ENCODE measurements around the gene MEGF11.

MEGF11 gene

DNA sequence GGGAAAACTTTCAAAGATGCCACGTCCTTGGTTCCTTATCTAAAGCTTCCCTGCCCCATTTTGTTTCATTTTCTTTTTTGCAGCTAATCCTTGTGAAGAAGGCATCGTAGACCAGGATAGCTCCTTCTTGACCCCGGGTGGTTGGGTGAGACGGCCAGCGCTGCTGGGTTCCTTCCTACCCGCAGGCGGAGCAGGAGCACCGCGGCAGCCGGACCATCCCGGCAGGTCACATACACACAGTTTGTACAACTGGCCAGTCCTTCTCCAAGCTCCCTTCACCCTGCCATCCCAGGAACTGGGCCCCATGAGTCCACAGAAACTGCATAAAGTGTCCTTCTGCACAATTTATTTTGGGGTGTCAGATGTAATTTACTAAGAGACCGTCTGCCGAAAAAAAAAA lies 83.9 kb downstream of the MEGF11 start:
- no peak for ATAC-seq

DNA sequence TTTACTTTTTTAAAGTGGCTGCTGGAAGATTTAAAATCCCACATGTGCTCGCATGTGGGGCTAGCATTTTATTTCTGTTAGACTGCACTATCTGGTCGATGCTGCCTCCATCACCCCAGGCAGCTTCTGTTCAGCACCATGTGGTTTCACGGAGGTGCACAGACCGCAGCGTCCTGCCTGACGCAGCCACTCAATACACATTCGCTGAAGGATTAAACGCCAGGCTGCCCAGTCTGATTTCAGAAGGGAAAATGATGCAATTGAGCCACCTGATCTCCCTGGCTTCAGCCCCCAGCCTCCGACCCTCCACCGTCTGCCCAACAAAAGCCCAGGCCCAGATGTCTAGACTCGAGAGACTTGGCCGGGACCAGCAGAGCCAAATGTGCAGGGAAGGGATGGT lies 84.5 kb downstream of the MEGF11 start:
- no peak for ATAC-seq

More for the DNA sequence above, 83.9 kb downstream of the MEGF11 start:
- TF ChIP-seq PPARA (CRISPR knock-in tag; IDR thresholded peaks at IDR 0.05; ENCODE audit: borderline replicate concordance) = no peak
- TF ChIP-seq ARNTL (CRISPR knock-in tag; IDR thresholded peaks at IDR 0.05; ENCODE audit: borderline replicate concordance, low read depth) = no peak
- no peak for TF ChIP-seq OSR1 (CRISPR knock-in tag; IDR thresholded peaks at IDR 0.05)
- TF ChIP-seq, protein P1, sequence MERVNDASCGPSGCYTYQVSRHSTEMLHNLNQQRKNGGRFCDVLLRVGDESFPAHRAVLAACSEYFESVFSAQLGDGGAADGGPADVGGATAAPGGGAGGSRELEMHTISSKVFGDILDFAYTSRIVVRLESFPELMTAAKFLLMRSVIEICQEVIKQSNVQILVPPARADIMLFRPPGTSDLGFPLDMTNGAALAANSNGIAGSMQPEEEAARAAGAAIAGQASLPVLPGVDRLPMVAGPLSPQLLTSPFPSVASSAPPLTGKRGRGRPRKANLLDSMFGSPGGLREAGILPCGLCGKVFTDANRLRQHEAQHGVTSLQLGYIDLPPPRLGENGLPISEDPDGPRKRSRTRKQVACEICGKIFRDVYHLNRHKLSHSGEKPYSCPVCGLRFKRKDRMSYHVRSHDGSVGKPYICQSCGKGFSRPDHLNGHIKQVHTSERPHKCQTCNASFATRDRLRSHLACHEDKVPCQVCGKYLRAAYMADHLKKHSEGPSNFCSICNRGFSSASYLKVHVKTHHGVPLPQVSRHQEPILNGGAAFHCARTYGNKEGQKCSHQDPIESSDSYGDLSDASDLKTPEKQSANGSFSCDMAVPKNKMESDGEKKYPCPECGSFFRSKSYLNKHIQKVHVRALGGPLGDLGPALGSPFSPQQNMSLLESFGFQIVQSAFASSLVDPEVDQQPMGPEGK (CRISPR knock-in tag; IDR thresholded peaks at IDR 0.05; ENCODE audit: borderline replicate concordance) = no peak
- no peak for TF ChIP-seq ZNF565 (CRISPR knock-in tag; conservative IDR thresholded peaks at IDR 0.05; ENCODE audit: low read depth)
- no peak for TF ChIP-seq ZNF70 (CRISPR knock-in tag; IDR thresholded peaks at IDR 0.05)
- TF ChIP-seq GLIS3 (CRISPR knock-in tag; IDR thresholded peaks at IDR 0.05) = no peak
- TF ChIP-seq ZFP3 (CRISPR knock-in tag; IDR thresholded peaks at IDR 0.05) = no peak
- no peak for TF ChIP-seq ISL1 (CRISPR knock-in tag; IDR thresholded peaks at IDR 0.05)

DNA sequence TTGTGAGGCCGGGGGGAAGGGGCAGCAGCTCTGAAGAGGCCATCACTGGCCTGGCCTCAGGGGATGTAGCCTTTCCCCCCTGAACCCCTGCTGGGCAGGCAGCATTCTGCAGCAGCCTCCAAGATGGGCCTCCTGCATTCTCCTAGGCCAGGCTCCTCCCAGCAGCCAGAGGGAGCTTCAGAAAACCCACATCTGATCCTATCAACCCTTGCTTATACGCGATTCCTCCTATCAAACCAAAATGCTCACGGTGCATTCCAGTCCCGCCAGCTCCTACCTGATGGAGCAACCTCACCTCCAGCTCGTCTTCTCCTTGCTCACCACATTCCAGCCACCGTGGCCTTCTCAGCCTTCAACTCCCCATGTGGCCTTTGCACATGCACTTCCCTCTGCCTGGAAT lies 85.7 kb downstream of the MEGF11 start:
- ATAC-seq = no peak
- TF ChIP-seq ZFP30 (CRISPR knock-in tag; IDR thresholded peaks at IDR 0.05) (no peak), SNAI2 (CRISPR knock-in tag; IDR thresholded peaks at IDR 0.05) (no peak), ISL1 (CRISPR knock-in tag; IDR thresholded peaks at IDR 0.05) (no peak), ZNF565 (CRISPR knock-in tag; conservative IDR thresholded peaks at IDR 0.05; ENCODE audit: low read depth) (no peak), ZC3H10 (CRISPR knock-in tag; IDR thresholded peaks at IDR 0.05) (no peak), ZFP3 (CRISPR knock-in tag; IDR thresholded peaks at IDR 0.05) (no peak), PPARA (CRISPR knock-in tag; IDR thresholded peaks at IDR 0.05; ENCODE audit: borderline replicate concordance) (no peak), ZNF70 (CRISPR knock-in tag; IDR thresholded peaks at IDR 0.05) (no peak), ARNTL (CRISPR knock-in tag; IDR thresholded peaks at IDR 0.05; ENCODE audit: borderline replicate concordance, low read depth) (no peak), GLIS3 (CRISPR knock-in tag; IDR thresholded peaks at IDR 0.05) (no peak), TCF4 (CRISPR knock-in tag; IDR thresholded peaks at IDR 0.05; ENCODE audit: borderline replicate concordance) (no peak), ESRRG (CRISPR knock-in tag; IDR thresholded peaks at IDR 0.05) (no peak), OSR1 (CRISPR knock-in tag; IDR thresholded peaks at IDR 0.05) (no peak)
- TF ChIP-seq, protein P2, sequence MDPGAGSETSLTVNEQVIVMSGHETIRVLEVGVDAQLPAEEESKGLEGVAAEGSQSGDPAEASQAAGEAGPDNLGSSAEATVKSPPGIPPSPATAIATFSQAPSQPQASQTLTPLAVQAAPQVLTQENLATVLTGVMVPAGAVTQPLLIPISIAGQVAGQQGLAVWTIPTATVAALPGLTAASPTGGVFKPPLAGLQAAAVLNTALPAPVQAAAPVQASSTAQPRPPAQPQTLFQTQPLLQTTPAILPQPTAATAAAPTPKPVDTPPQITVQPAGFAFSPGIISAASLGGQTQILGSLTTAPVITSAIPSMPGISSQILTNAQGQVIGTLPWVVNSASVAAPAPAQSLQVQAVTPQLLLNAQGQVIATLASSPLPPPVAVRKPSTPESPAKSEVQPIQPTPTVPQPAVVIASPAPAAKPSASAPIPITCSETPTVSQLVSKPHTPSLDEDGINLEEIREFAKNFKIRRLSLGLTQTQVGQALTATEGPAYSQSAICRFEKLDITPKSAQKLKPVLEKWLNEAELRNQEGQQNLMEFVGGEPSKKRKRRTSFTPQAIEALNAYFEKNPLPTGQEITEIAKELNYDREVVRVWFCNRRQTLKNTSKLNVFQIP (CRISPR knock-in tag; IDR thresholded peaks at IDR 0.05; ENCODE audit: borderline replicate concordance, low read depth) = no peak

More for the DNA sequence above, 84.5 kb downstream of the MEGF11 start:
- TF ChIP-seq ESRRG (CRISPR knock-in tag; IDR thresholded peaks at IDR 0.05) = no peak
- TF ChIP-seq ZC3H10 (CRISPR knock-in tag; IDR thresholded peaks at IDR 0.05) = no peak
- TF ChIP-seq, protein P3, sequence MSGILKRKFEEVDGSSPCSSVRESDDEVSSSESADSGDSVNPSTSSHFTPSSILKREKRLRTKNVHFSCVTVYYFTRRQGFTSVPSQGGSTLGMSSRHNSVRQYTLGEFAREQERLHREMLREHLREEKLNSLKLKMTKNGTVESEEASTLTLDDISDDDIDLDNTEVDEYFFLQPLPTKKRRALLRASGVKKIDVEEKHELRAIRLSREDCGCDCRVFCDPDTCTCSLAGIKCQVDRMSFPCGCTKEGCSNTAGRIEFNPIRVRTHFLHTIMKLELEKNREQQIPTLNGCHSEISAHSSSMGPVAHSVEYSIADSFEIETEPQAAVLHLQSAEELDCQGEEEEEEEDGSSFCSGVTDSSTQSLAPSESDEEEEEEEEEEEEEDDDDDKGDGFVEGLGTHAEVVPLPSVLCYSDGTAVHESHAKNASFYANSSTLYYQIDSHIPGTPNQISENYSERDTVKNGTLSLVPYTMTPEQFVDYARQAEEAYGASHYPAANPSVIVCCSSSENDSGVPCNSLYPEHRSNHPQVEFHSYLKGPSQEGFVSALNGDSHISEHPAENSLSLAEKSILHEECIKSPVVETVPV (CRISPR knock-in tag; IDR thresholded peaks at IDR 0.05) = no peak
- TF ChIP-seq ZNF8 (CRISPR knock-in tag; IDR thresholded peaks at IDR 0.05) = no peak
- TF ChIP-seq, protein P4, sequence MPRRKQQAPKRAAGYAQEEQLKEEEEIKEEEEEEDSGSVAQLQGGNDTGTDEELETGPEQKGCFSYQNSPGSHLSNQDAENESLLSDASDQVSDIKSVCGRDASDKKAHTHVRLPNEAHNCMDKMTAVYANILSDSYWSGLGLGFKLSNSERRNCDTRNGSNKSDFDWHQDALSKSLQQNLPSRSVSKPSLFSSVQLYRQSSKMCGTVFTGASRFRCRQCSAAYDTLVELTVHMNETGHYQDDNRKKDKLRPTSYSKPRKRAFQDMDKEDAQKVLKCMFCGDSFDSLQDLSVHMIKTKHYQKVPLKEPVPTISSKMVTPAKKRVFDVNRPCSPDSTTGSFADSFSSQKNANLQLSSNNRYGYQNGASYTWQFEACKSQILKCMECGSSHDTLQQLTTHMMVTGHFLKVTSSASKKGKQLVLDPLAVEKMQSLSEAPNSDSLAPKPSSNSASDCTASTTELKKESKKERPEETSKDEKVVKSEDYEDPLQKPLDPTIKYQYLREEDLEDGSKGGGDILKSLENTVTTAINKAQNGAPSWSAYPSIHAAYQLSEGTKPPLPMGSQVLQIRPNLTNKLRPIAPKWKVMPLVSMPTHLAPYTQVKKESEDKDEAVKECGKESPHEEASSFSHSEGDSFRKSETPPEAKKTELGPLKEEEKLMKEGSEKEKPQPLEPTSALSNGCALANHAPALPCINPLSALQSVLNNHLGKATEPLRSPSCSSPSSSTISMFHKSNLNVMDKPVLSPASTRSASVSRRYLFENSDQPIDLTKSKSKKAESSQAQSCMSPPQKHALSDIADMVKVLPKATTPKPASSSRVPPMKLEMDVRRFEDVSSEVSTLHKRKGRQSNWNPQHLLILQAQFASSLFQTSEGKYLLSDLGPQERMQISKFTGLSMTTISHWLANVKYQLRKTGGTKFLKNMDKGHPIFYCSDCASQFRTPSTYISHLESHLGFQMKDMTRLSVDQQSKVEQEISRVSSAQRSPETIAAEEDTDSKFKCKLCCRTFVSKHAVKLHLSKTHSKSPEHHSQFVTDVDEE (CRISPR knock-in tag; IDR thresholded peaks at IDR 0.05) = no peak
- no peak for TF ChIP-seq OSR1 (CRISPR knock-in tag; IDR thresholded peaks at IDR 0.05)
- TF ChIP-seq, protein P1 (CRISPR knock-in tag; IDR thresholded peaks at IDR 0.05; ENCODE audit: borderline replicate concordance) = no peak
- no peak for TF ChIP-seq CSDC2 (CRISPR knock-in tag; IDR thresholded peaks at IDR 0.05)
- TF ChIP-seq, protein P5, sequence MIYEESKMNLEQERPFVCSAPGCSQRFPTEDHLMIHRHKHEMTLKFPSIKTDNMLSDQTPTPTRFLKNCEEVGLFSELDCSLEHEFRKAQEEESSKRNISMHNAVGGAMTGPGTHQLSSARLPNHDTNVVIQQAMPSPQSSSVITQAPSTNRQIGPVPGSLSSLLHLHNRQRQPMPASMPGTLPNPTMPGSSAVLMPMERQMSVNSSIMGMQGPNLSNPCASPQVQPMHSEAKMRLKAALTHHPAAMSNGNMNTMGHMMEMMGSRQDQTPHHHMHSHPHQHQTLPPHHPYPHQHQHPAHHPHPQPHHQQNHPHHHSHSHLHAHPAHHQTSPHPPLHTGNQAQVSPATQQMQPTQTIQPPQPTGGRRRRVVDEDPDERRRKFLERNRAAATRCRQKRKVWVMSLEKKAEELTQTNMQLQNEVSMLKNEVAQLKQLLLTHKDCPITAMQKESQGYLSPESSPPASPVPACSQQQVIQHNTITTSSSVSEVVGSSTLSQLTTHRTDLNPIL (CRISPR knock-in tag; IDR thresholded peaks at IDR 0.05; ENCODE audit: low read depth) = no peak
- no peak for TF ChIP-seq ZFP30 (CRISPR knock-in tag; IDR thresholded peaks at IDR 0.05)
- no peak for TF ChIP-seq ZNF70 (CRISPR knock-in tag; IDR thresholded peaks at IDR 0.05)
- TF ChIP-seq TCF4 (CRISPR knock-in tag; IDR thresholded peaks at IDR 0.05; ENCODE audit: borderline replicate concordance) = no peak
- no peak for TF ChIP-seq BACH2 (CRISPR knock-in tag; IDR thresholded peaks at IDR 0.05; ENCODE audit: borderline replicate concordance)
- TF ChIP-seq SNAI2 (CRISPR knock-in tag; IDR thresholded peaks at IDR 0.05) = no peak
- TF ChIP-seq PPARA (CRISPR knock-in tag; IDR thresholded peaks at IDR 0.05; ENCODE audit: borderline replicate concordance) = no peak
- TF ChIP-seq TOX (CRISPR knock-in tag; IDR thresholded peaks at IDR 0.05; ENCODE audit: borderline replicate concordance) = no peak
- TF ChIP-seq RARB (CRISPR knock-in tag; IDR thresholded peaks at IDR 0.05) = no peak
- no peak for TF ChIP-seq ISL1 (CRISPR knock-in tag; IDR thresholded peaks at IDR 0.05)
- no peak for TF ChIP-seq ZFP3 (CRISPR knock-in tag; IDR thresholded peaks at IDR 0.05)
- TF ChIP-seq ARNTL (CRISPR knock-in tag; IDR thresholded peaks at IDR 0.05; ENCODE audit: borderline replicate concordance, low read depth) = no peak
